GM23338 (cell line): ENCODE data around the gene DNAL4. TPM values are rescaled to one million over a fixed set of nuclear protein-coding genes. Genes with fewer than 3 reads are reported as not detected.

Experiments
- ATAC-seq: fragments of 200-7000 bp; cut with Tn5 transposase; 3 replicates; pipeline ENCODE4 v1.9.1; 2020
- DNase-seq: peaks from one replicate; pipeline ENCODE4 v3.0.0-alpha.2; 2015; ENCODE audit warnings: low spot score
- H2AFZ ChIP-seq: fragments of 200-600 bp; sonication (generic); 2 replicates; pipeline ENCODE4 v1.8.0; 2016; ENCODE audit warnings: antibody characterized with exemption, mild to moderate bottlenecking, moderate library complexity
- H3F3A ChIP-seq: fragments of 200-600 bp; sonication (generic); replicated peaks from 2 replicates; pipeline ENCODE4 v1.8.0; 2017; ENCODE audit warnings: antibody characterized with exemption, mixed run types, low read depth
- H3K27ac ChIP-seq: fragments of 200-600 bp; sonication (generic); 2 replicates; pipeline ENCODE4 v1.6.1; 2016; ENCODE audit warnings: low read depth
- H3K27me3 ChIP-seq: fragments of 200-600 bp; sonication (generic); 2 replicates; pipeline ENCODE4 v1.8.0; 2016; ENCODE audit warnings: mild to moderate bottlenecking, mixed run types, moderate library complexity; ENCODE audit not compliant: insufficient read depth
- H3K36me3 ChIP-seq: fragments of 200-600 bp; sonication (generic); 2 replicates; pipeline ENCODE4 v1.8.0; 2016; ENCODE audit warnings: mild to moderate bottlenecking; ENCODE audit not compliant: insufficient read depth
- H3K4me1 ChIP-seq: fragments of 200-600 bp; sonication (generic); 2 replicates; pipeline ENCODE4 v1.8.0; 2016; ENCODE audit warnings: mild to moderate bottlenecking, moderate library complexity; ENCODE audit not compliant: insufficient read depth
- H3K4me2 ChIP-seq: fragments of 200-600 bp; sonication (generic); 2 replicates; pipeline ENCODE4 v1.7.1; 2017; ENCODE audit warnings: mixed run types
- H3K4me3 ChIP-seq: fragments of 200-600 bp; sonication (generic); 2 replicates; pipeline ENCODE4 v1.6.1; 2016; ENCODE audit warnings: mixed run types
- H3K79me2 ChIP-seq: fragments of 200-600 bp; sonication (generic); replicated peaks from 2 replicates; pipeline ENCODE4 v1.8.0; 2017; ENCODE audit warnings: mild to moderate bottlenecking; ENCODE audit not compliant: insufficient read depth
- H3K9me2 ChIP-seq: fragments of 200-600 bp; sonication (generic); 2 replicates; pipeline ENCODE4 v1.8.0; 2017; ENCODE audit not compliant: insufficient read depth
- H4K20me1 ChIP-seq: fragments of 200-600 bp; sonication (generic); replicated peaks from 2 replicates; pipeline ENCODE4 v1.8.0; 2017; ENCODE audit warnings: mild to moderate bottlenecking; ENCODE audit not compliant: insufficient read depth
- H3K27ac Mint-ChIP-seq: 2 replicates; pipeline ENCODE4 v1.8.0; 2020; ENCODE audit warnings: inconsistent platforms, mild to moderate bottlenecking, moderate library complexity, mixed read lengths
- H3K27me3 Mint-ChIP-seq: 3 replicates; pipeline ENCODE4 v1.8.0; 2022; ENCODE audit warnings: low read depth, mild to moderate bottlenecking, moderate library complexity, mixed read lengths, inconsistent platforms; ENCODE audit not compliant: insufficient read depth, poor library complexity
- H3K36me3 Mint-ChIP-seq: 3 replicates; pipeline ENCODE4 v1.8.0; 2021; ENCODE audit warnings: low read depth, mild to moderate bottlenecking, inconsistent platforms, moderate library complexity, mixed read lengths
- H3K4me1 Mint-ChIP-seq: 3 replicates; pipeline ENCODE4 v1.8.0; 2020; ENCODE audit warnings: mild to moderate bottlenecking, inconsistent platforms, mixed read lengths
- H3K4me3 Mint-ChIP-seq: 3 replicates; pipeline ENCODE4 v1.8.0; 2021; ENCODE audit warnings: moderate library complexity, mild to moderate bottlenecking, inconsistent platforms, mixed read lengths
- H3K9me3 Mint-ChIP-seq: 3 replicates; pipeline ENCODE4 v1.8.0; 2020; ENCODE audit warnings: moderate library complexity, mild to moderate bottlenecking, inconsistent platforms, mixed read lengths
- CREB1 ChIP-seq: fragments of 250-450 bp; sonication (Bioruptor Pico); IDR thresholded peaks from 2 replicates; pipeline ENCODE4 v1.5.0; 2020; ENCODE audit warnings: low read depth, mild to moderate bottlenecking, moderate library complexity
- EZH2 ChIP-seq: fragments of 200-600 bp; sonication (generic); IDR thresholded peaks from one replicate; pipeline ENCODE4 v1.8.0; 2017; ENCODE audit warnings: antibody characterized with exemption, mild to moderate bottlenecking, low read depth; ENCODE audit not compliant: unreplicated experiment
- EZH2phosphoT487 ChIP-seq: fragments of 200-600 bp; sonication (generic); IDR thresholded peaks from one replicate; pipeline ENCODE4 v1.8.1; 2018; ENCODE audit warnings: antibody characterized with exemption; ENCODE audit not compliant: unreplicated experiment
- JUNB ChIP-seq: IDR thresholded peaks from one replicate; pipeline ENCODE4 v1.6.1; 2016; ENCODE audit warnings: antibody characterized with exemption; ENCODE audit not compliant: unreplicated experiment
- NANOG ChIP-seq: IDR thresholded peaks from 2 replicates; pipeline ENCODE4 v1.6.1; 2016; ENCODE audit warnings: antibody characterized with exemption, borderline replicate concordance
- POLR2AphosphoS5 ChIP-seq: IDR thresholded peaks from 2 replicates; pipeline ENCODE4 v1.6.1; 2016; ENCODE audit warnings: antibody characterized with exemption, low read depth
- STAT1 ChIP-seq: IDR thresholded peaks from one replicate; pipeline ENCODE4 v1.6.1; 2016; ENCODE audit warnings: antibody characterized with exemption; ENCODE audit not compliant: unreplicated experiment
- ZNF114 ChIP-seq: fragments of 250-450 bp; sonication (Bioruptor Pico); IDR thresholded peaks from 2 replicates; pipeline ENCODE4 v1.5.0; 2020; ENCODE audit warnings: mild to moderate bottlenecking, moderate library complexity
- ZNF331 ChIP-seq: fragments of 250-450 bp; sonication (Bioruptor Pico); IDR thresholded peaks from 2 replicates; pipeline ENCODE4 v1.5.0; 2020; ENCODE audit warnings: low read depth, mild to moderate bottlenecking, moderate library complexity
- polyA plus RNA-seq: library from polyadenylated mRNA; unstranded; fragments of >200 nt; fragmentation: Nextera tagmentation; extraction: Ambion mirVana; gene quantifications from 2 replicates; pipeline ENCODE4 v1.2.1, GENCODE V29; 2016
- total RNA-seq: library from RNA; depleted of rRNA; stranded (reverse); fragments of >200 nt; shearing (Covaris generic); gene quantifications from 2 replicates; pipeline ENCODE4 v1.2.3, GENCODE V29; 2014
- TF ChIP-seq, protein P1 (sequence below): IDR thresholded peaks from one replicate; pipeline ENCODE4 v1.6.1; 2018; ENCODE audit warnings: antibody characterized with exemption; ENCODE audit not compliant: unreplicated experiment
- TF ChIP-seq, protein P2 (sequence below): fragments of 250-450 bp; sonication (Bioruptor Pico); IDR thresholded peaks from 2 replicates; pipeline ENCODE4 v1.5.0; 2020; ENCODE audit warnings: mild to moderate bottlenecking, moderate library complexity
- TF ChIP-seq, protein P3 (sequence below), 2 experiments: fragments of 200-600 bp in 1 of 2; sonication (generic) in 1 of 2; conservative IDR thresholded peaks; 2 replicates each; pipeline versions ENCODE4 v1.5.1 to v1.6.1; 2016 to 2017; ENCODE audit warnings: antibody characterized with exemption in 2 of 2, low read depth in 2 of 2, mild to moderate bottlenecking in 2 of 2, moderate library complexity in 1 of 2
- TF ChIP-seq, protein P4 (sequence below): IDR thresholded peaks from 2 replicates; pipeline ENCODE4 v1.6.1; 2016; ENCODE audit warnings: antibody characterized with exemption

Gene DNAL4
- total and polyA plus RNA-seq, 2 experiments from 2014 or later, result 9.3 to 10.0 TPM

DNA sequence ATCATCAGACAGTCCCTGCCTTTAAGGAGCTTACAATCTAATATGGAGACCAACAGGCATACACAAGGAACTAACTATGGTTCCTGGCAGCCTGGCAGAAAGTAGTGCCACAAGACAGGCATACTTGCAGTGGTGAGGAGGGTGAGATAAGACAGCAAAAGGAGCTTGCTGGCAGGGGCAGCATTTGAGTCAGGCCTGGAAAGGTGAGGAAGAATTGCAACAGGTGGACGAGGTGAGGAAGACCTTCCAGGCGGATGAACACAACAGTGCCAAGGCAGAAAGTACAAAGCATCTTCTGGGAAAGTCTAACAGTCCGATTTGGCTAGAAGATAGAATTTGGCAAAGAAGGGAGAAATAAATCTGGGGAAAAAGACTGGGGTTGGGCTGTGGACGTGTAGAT, 4.3 kb downstream of the DNAL4 start:
- H3K79me2 ChIP-seq, result no peaks in the 10 kb centered on the region
- TF ChIP-seq EZH2 (no peak), NANOG (no peak), JUNB (no peak), POLR2AphosphoS5 (no peak), EZH2phosphoT487 (no peak), STAT1 (no peak), ZNF331 (no peak), ZNF114 (CRISPR knock-in tag) (no peak), CREB1 (CRISPR knock-in tag) (no peak)
- TF ChIP-seq, protein P1, sequence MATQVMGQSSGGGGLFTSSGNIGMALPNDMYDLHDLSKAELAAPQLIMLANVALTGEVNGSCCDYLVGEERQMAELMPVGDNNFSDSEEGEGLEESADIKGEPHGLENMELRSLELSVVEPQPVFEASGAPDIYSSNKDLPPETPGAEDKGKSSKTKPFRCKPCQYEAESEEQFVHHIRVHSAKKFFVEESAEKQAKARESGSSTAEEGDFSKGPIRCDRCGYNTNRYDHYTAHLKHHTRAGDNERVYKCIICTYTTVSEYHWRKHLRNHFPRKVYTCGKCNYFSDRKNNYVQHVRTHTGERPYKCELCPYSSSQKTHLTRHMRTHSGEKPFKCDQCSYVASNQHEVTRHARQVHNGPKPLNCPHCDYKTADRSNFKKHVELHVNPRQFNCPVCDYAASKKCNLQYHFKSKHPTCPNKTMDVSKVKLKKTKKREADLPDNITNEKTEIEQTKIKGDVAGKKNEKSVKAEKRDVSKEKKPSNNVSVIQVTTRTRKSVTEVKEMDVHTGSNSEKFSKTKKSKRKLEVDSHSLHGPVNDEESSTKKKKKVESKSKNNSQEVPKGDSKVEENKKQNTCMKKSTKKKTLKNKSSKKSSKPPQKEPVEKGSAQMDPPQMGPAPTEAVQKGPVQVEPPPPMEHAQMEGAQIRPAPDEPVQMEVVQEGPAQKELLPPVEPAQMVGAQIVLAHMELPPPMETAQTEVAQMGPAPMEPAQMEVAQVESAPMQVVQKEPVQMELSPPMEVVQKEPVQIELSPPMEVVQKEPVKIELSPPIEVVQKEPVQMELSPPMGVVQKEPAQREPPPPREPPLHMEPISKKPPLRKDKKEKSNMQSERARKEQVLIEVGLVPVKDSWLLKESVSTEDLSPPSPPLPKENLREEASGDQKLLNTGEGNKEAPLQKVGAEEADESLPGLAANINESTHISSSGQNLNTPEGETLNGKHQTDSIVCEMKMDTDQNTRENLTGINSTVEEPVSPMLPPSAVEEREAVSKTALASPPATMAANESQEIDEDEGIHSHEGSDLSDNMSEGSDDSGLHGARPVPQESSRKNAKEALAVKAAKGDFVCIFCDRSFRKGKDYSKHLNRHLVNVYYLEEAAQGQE, result no peak
- TF ChIP-seq, protein P2, sequence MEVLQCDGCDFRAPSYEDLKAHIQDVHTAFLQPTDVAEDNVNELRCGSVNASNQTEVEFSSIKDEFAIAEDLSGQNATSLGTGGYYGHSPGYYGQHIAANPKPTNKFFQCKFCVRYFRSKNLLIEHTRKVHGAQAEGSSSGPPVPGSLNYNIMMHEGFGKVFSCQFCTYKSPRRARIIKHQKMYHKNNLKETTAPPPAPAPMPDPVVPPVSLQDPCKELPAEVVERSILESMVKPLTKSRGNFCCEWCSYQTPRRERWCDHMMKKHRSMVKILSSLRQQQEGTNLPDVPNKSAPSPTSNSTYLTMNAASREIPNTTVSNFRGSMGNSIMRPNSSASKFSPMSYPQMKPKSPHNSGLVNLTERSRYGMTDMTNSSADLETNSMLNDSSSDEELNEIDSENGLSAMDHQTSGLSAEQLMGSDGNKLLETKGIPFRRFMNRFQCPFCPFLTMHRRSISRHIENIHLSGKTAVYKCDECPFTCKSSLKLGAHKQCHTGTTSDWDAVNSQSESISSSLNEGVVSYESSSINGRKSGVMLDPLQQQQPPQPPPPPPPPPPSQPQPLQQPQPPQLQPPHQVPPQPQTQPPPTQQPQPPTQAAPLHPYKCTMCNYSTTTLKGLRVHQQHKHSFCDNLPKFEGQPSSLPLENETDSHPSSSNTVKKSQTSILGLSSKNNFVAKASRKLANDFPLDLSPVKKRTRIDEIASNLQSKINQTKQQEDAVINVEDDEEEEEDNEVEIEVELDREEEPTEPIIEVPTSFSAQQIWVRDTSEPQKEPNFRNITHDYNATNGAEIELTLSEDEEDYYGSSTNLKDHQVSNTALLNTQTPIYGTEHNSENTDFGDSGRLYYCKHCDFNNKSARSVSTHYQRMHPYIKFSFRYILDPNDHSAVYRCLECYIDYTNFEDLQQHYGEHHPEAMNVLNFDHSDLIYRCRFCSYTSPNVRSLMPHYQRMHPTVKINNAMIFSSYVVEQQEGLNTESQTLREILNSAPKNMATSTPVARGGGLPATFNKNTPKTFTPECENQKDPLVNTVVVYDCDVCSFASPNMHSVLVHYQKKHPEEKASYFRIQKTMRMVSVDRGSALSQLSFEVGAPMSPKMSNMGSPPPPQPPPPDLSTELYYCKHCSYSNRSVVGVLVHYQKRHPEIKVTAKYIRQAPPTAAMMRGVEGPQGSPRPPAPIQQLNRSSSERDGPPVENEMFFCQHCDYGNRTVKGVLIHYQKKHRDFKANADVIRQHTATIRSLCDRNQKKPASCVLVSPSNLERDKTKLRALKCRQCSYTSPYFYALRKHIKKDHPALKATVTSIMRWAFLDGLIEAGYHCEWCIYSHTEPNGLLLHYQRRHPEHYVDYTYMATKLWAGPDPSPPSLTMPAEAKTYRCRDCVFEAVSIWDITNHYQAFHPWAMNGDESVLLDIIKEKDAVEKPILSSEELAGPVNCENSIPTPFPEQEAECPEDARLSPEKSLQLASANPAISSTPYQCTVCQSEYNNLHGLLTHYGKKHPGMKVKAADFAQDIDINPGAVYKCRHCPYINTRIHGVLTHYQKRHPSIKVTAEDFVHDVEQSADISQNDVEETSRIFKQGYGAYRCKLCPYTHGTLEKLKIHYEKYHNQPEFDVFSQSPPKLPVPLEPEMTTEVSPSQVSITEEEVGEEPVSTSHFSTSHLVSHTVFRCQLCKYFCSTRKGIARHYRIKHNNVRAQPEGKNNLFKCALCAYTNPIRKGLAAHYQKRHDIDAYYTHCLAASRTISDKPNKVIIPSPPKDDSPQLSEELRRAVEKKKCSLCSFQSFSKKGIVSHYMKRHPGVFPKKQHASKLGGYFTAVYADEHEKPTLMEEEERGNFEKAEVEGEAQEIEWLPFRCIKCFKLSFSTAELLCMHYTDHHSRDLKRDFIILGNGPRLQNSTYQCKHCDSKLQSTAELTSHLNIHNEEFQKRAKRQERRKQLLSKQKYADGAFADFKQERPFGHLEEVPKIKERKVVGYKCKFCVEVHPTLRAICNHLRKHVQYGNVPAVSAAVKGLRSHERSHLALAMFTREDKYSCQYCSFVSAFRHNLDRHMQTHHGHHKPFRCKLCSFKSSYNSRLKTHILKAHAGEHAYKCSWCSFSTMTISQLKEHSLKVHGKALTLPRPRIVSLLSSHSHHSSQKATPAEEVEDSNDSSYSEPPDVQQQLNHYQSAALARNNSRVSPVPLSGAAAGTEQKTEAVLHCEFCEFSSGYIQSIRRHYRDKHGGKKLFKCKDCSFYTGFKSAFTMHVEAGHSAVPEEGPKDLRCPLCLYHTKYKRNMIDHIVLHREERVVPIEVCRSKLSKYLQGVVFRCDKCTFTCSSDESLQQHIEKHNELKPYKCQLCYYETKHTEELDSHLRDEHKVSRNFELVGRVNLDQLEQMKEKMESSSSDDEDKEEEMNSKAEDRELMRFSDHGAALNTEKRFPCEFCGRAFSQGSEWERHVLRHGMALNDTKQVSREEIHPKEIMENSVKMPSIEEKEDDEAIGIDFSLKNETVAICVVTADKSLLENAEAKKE (CRISPR knock-in tag), result no peak
- TF ChIP-seq, protein P3, sequence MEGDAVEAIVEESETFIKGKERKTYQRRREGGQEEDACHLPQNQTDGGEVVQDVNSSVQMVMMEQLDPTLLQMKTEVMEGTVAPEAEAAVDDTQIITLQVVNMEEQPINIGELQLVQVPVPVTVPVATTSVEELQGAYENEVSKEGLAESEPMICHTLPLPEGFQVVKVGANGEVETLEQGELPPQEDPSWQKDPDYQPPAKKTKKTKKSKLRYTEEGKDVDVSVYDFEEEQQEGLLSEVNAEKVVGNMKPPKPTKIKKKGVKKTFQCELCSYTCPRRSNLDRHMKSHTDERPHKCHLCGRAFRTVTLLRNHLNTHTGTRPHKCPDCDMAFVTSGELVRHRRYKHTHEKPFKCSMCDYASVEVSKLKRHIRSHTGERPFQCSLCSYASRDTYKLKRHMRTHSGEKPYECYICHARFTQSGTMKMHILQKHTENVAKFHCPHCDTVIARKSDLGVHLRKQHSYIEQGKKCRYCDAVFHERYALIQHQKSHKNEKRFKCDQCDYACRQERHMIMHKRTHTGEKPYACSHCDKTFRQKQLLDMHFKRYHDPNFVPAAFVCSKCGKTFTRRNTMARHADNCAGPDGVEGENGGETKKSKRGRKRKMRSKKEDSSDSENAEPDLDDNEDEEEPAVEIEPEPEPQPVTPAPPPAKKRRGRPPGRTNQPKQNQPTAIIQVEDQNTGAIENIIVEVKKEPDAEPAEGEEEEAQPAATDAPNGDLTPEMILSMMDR (conservative IDR thresholded peaks at IDR 0.05; ENCODE audit: low read depth in 2 of 2), result no peak
- TF ChIP-seq, protein P4, sequence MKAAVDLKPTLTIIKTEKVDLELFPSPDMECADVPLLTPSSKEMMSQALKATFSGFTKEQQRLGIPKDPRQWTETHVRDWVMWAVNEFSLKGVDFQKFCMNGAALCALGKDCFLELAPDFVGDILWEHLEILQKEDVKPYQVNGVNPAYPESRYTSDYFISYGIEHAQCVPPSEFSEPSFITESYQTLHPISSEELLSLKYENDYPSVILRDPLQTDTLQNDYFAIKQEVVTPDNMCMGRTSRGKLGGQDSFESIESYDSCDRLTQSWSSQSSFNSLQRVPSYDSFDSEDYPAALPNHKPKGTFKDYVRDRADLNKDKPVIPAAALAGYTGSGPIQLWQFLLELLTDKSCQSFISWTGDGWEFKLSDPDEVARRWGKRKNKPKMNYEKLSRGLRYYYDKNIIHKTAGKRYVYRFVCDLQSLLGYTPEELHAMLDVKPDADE, result no peak
- no peaks in the 10 kb centered on the region for H3K36me3 ChIP-seq
- no peaks in the 10 kb centered on the region for H3K9me2 ChIP-seq
- H3K36me3 Mint-ChIP-seq, result no peaks in the 10 kb centered on the region; the same call in 2 of the 3 replicates
- H4K20me1 ChIP-seq, result no peaks in the 10 kb centered on the region; the same call in 1 of the 2 replicates
- ATAC-seq (no peak), DNase-seq (no peak)
- H3K27me3 Mint-ChIP-seq, result peaks cover 1% of the 10 kb centered on the region
- peaks cover 7% of the 10 kb centered on the region; the same call in 1 of the 2 replicates for H3K4me1 ChIP-seq
- H3K4me3 ChIP-seq, result no peak overlapping the region
- H3F3A ChIP-seq, result no peaks in the 10 kb centered on the region; the same call in 1 of the 2 replicates
- H3K27me3 ChIP-seq, result no peaks in the 10 kb centered on the region
- no peaks in the 10 kb centered on the region for H3K9me3 Mint-ChIP-seq
- H3K4me1 Mint-ChIP-seq, result peaks cover 4% of the 10 kb centered on the region; the same call in 2 of the 3 replicates
- H3K4me3 Mint-ChIP-seq, result no peak overlapping the region
- no peak overlapping the region for H3K27ac Mint-ChIP-seq
- H3K4me2 ChIP-seq, result no peak overlapping the region
- no peak overlapping the region for H3K27ac ChIP-seq
- no peak overlapping the region for H2AFZ ChIP-seq
